Measurements from ENCODE around the gene APOBEC3A.

The APOBEC3A gene

DNA sequence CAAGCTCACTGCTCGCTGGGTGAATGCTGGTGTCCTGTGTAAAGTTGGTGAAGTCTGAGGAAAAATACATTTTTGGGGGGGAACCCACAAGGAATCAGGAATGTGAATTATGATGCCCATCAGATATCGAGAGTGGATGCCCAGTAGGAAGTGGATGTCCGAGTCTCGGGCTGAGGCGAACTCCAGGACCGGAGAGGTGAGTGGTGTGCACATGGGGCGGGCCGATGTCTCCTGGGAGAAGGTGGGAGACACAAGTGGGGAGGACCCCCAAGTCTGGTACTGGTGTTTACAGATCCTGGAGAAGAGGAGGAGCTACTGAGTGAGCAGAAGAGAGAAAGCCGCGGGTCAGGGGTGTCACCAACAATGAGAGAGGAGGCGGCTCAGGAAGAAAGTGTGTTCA, 19.2 kb upstream of the APOBEC3A start:
- Histone ChIP-seq H3K4me1 (no peaks in the 10 kb centered on the region), H3K36me3 (no peaks in the 10 kb centered on the region), H3K27ac (no peak overlapping the region), H3K4me3 (no peak overlapping the region), H3K27me3 (peaks cover 0 to 8% of the 10 kb centered on the region in 2 donors), H3K9me3 (no peaks in the 10 kb centered on the region)
- DNase-seq = peak in 1 of 2 donors; percentile 37
- intact Hi-C loops (cut with DNase I; ENCODE audit: low total_unique reads) = no loop called here
- TF ChIP-seq, protein P1, sequence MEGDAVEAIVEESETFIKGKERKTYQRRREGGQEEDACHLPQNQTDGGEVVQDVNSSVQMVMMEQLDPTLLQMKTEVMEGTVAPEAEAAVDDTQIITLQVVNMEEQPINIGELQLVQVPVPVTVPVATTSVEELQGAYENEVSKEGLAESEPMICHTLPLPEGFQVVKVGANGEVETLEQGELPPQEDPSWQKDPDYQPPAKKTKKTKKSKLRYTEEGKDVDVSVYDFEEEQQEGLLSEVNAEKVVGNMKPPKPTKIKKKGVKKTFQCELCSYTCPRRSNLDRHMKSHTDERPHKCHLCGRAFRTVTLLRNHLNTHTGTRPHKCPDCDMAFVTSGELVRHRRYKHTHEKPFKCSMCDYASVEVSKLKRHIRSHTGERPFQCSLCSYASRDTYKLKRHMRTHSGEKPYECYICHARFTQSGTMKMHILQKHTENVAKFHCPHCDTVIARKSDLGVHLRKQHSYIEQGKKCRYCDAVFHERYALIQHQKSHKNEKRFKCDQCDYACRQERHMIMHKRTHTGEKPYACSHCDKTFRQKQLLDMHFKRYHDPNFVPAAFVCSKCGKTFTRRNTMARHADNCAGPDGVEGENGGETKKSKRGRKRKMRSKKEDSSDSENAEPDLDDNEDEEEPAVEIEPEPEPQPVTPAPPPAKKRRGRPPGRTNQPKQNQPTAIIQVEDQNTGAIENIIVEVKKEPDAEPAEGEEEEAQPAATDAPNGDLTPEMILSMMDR (IDR thresholded peaks at IDR 0.05) = no peak

DNA sequence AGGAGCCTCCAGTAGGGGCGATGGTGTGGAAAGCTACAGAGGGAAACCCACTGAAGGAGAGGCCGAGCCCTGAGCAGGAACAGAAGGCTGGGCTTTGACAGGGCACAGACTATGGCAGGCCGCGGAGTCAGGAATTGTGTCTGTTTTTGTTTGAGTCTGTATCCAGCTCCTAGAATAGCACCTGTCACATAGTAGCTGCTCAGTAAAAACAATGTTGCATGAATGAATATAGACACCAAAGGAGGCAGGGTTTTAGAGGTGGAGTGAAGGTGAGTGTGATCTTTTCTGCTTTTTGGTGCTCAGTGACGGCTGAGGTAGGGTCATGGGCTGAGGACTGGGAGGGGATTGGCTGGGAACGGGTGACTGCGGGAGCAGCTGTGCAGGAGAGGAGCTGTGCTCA, 18.5 kb upstream of the APOBEC3A start:
- no peaks in the 10 kb centered on the region for H3K36me3 ChIP-seq
- no peak overlapping the region for H3K4me3 ChIP-seq
- peaks cover 0 to 14% of the 10 kb centered on the region in 2 donors for H3K27me3 ChIP-seq
- H3K9me3 ChIP-seq = no peaks in the 10 kb centered on the region
- no peaks in the 10 kb centered on the region for H3K4me1 ChIP-seq
- H3K27ac ChIP-seq = no peak overlapping the region
- intact Hi-C loops (cut with DNase I; ENCODE audit: low total_unique reads) = no loop called here
- TF ChIP-seq, protein P1 (IDR thresholded peaks at IDR 0.05) = no peak
- DNase-seq = peak in 1 of 2 donors; percentile 21

DNA sequence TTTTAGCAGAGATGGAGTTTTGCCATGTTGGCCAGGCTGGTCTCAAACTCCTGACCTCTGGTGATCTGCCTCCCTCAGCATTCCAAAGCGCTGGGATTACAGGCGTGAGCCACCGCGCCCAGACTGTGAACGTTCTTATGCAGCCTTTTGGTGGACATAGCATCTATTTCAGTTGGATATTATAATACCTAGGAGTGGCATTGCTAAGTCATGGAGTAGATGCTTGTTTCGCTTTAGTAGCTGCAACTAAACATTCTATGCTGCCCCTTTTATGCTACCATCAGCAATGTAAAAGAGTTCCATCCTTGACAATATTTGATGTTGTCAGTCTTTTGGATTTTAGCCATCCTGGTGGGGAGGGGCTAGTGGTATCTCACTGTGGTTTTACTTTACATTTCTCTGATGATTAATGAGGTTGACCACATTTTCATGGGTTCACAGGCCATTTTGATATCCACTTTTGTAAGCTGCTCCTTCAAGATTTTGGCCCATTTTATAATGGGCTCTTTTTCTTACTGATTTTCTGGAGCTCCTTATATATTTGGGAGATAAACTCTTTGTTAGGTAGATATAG, 16.5 kb upstream of the APOBEC3A start:
- Histone ChIP-seq H3K4me3 (no peak overlapping the region), H3K4me1 (no peaks in the 10 kb centered on the region), H3K27ac (no peak overlapping the region), H3K27me3 (peaks cover 0 to 26% of the 10 kb centered on the region in 2 donors), H3K36me3 (no peaks in the 10 kb centered on the region), H3K9me3 (no peaks in the 10 kb centered on the region)
- DNase-seq = no peak
- TF ChIP-seq, protein P1 (IDR thresholded peaks at IDR 0.05) = no peak
- intact Hi-C loops (cut with DNase I; ENCODE audit: low total_unique reads) = no loop called here

DNA sequence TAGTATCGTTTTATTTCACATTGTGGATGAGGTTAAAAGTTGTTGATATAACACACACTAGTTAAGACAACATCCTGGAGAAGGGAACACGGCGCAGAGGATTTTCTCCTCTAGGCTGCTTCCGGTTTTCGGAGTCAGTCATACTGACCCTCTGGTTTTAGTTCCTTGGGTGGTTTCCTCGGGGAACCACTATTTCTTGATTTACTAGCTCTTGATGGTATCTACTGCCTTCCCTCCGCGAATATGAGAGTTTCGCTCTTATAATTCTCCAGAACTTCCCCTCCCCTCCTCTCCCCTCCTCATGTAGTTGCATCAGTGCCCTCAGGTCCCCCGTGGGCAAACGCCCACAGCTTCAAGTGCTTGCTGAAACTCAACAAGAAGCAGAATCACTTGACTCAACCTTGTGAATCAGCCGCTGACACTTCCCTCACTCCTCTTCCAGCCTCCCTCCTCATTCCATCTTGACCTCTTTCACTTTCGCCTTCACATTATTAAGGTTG, 15.9 kb upstream of the APOBEC3A start:
- TF ChIP-seq, protein P1 (IDR thresholded peaks at IDR 0.05) = no peak
- Histone ChIP-seq H3K36me3 (no peaks in the 10 kb centered on the region), H3K27ac (no peak overlapping the region), H3K4me1 (no peaks in the 10 kb centered on the region), H3K9me3 (no peaks in the 10 kb centered on the region), H3K27me3 (peaks cover 0 to 26% of the 10 kb centered on the region in 2 donors), H3K4me3 (no peak overlapping the region)
- intact Hi-C loops (cut with DNase I; ENCODE audit: low total_unique reads) = no loop called here
- peak in 1 of 2 donors; percentile 63 for DNase-seq

DNA sequence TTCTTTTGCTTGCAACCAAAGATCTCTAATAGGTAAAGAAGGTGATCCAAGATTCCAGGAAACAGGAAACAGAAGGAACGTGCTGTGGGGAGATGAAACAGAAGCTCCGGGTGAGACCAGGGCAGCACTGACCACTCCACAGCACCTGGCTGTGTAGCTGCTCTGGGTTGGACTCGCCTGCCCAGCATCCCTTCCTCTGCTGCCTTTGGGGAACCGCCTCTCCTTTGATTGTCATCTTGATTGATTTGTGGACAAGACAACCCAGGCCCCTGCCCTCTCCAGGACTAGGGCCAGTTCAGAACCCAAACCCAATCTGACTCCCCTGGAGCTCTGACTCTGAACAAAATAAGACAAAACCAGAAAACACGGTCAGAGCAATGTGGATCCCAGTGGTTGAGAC, 14.7 kb upstream of the APOBEC3A start:
- H3K4me1 ChIP-seq = no peaks in the 10 kb centered on the region
- peaks cover 0 to 38% of the 10 kb centered on the region in 2 donors for H3K27me3 ChIP-seq
- DNase-seq = peak in 1 of 2 donors; percentile 58
- intact Hi-C loops (cut with DNase I; ENCODE audit: low total_unique reads) = no loop called here
- no peak overlapping the region for H3K27ac ChIP-seq
- TF ChIP-seq, protein P1 (IDR thresholded peaks at IDR 0.05) = no peak
- no peaks in the 10 kb centered on the region for H3K36me3 ChIP-seq
- no peak overlapping the region for H3K4me3 ChIP-seq
- no peaks in the 10 kb centered on the region for H3K9me3 ChIP-seq
